GM23338 (cell line): ENCODE results near the gene VAMP8. TPM values are rescaled to one million over a fixed set of nuclear protein-coding genes. Genes with fewer than 3 reads are reported as not detected.

Source experiments
- ATAC-seq: fragments of 200-7000 bp; cut with Tn5 transposase; 3 replicates; pipeline ENCODE4 v1.9.1; 2020
- DNase-seq: peaks from one replicate; pipeline ENCODE4 v3.0.0-alpha.2; 2015; ENCODE audit warnings: low spot score
- H2AFZ ChIP-seq: fragments of 200-600 bp; sonication (generic); 2 replicates; pipeline ENCODE4 v1.8.0; 2016; ENCODE audit warnings: antibody characterized with exemption, mild to moderate bottlenecking, moderate library complexity
- H3F3A ChIP-seq: fragments of 200-600 bp; sonication (generic); replicated peaks from 2 replicates; pipeline ENCODE4 v1.8.0; 2017; ENCODE audit warnings: antibody characterized with exemption, mixed run types, low read depth
- H3K27ac ChIP-seq: fragments of 200-600 bp; sonication (generic); 2 replicates; pipeline ENCODE4 v1.6.1; 2016; ENCODE audit warnings: low read depth
- H3K27me3 ChIP-seq: fragments of 200-600 bp; sonication (generic); 2 replicates; pipeline ENCODE4 v1.8.0; 2016; ENCODE audit warnings: mild to moderate bottlenecking, mixed run types, moderate library complexity; ENCODE audit not compliant: insufficient read depth
- H3K36me3 ChIP-seq: fragments of 200-600 bp; sonication (generic); 2 replicates; pipeline ENCODE4 v1.8.0; 2016; ENCODE audit warnings: mild to moderate bottlenecking; ENCODE audit not compliant: insufficient read depth
- H3K4me1 ChIP-seq: fragments of 200-600 bp; sonication (generic); 2 replicates; pipeline ENCODE4 v1.8.0; 2016; ENCODE audit warnings: mild to moderate bottlenecking, moderate library complexity; ENCODE audit not compliant: insufficient read depth
- H3K4me2 ChIP-seq: fragments of 200-600 bp; sonication (generic); 2 replicates; pipeline ENCODE4 v1.7.1; 2017; ENCODE audit warnings: mixed run types
- H3K4me3 ChIP-seq: fragments of 200-600 bp; sonication (generic); 2 replicates; pipeline ENCODE4 v1.6.1; 2016; ENCODE audit warnings: mixed run types
- H3K79me2 ChIP-seq: fragments of 200-600 bp; sonication (generic); replicated peaks from 2 replicates; pipeline ENCODE4 v1.8.0; 2017; ENCODE audit warnings: mild to moderate bottlenecking; ENCODE audit not compliant: insufficient read depth
- H3K9me2 ChIP-seq: fragments of 200-600 bp; sonication (generic); 2 replicates; pipeline ENCODE4 v1.8.0; 2017; ENCODE audit not compliant: insufficient read depth
- H4K20me1 ChIP-seq: fragments of 200-600 bp; sonication (generic); replicated peaks from 2 replicates; pipeline ENCODE4 v1.8.0; 2017; ENCODE audit warnings: mild to moderate bottlenecking; ENCODE audit not compliant: insufficient read depth
- H3K27ac Mint-ChIP-seq: 2 replicates; pipeline ENCODE4 v1.8.0; 2020; ENCODE audit warnings: inconsistent platforms, mild to moderate bottlenecking, moderate library complexity, mixed read lengths
- H3K27me3 Mint-ChIP-seq: 3 replicates; pipeline ENCODE4 v1.8.0; 2022; ENCODE audit warnings: low read depth, mild to moderate bottlenecking, moderate library complexity, mixed read lengths, inconsistent platforms; ENCODE audit not compliant: insufficient read depth, poor library complexity
- H3K36me3 Mint-ChIP-seq: 3 replicates; pipeline ENCODE4 v1.8.0; 2021; ENCODE audit warnings: low read depth, mild to moderate bottlenecking, inconsistent platforms, moderate library complexity, mixed read lengths
- H3K4me1 Mint-ChIP-seq: 3 replicates; pipeline ENCODE4 v1.8.0; 2020; ENCODE audit warnings: mild to moderate bottlenecking, inconsistent platforms, mixed read lengths
- H3K4me3 Mint-ChIP-seq: 3 replicates; pipeline ENCODE4 v1.8.0; 2021; ENCODE audit warnings: moderate library complexity, mild to moderate bottlenecking, inconsistent platforms, mixed read lengths
- H3K9me3 Mint-ChIP-seq: 3 replicates; pipeline ENCODE4 v1.8.0; 2020; ENCODE audit warnings: moderate library complexity, mild to moderate bottlenecking, inconsistent platforms, mixed read lengths
- CREB1 ChIP-seq: fragments of 250-450 bp; sonication (Bioruptor Pico); IDR thresholded peaks from 2 replicates; pipeline ENCODE4 v1.5.0; 2020; ENCODE audit warnings: low read depth, mild to moderate bottlenecking, moderate library complexity
- EZH2 ChIP-seq: fragments of 200-600 bp; sonication (generic); IDR thresholded peaks from one replicate; pipeline ENCODE4 v1.8.0; 2017; ENCODE audit warnings: antibody characterized with exemption, mild to moderate bottlenecking, low read depth; ENCODE audit not compliant: unreplicated experiment
- EZH2phosphoT487 ChIP-seq: fragments of 200-600 bp; sonication (generic); IDR thresholded peaks from one replicate; pipeline ENCODE4 v1.8.1; 2018; ENCODE audit warnings: antibody characterized with exemption; ENCODE audit not compliant: unreplicated experiment
- JUNB ChIP-seq: IDR thresholded peaks from one replicate; pipeline ENCODE4 v1.6.1; 2016; ENCODE audit warnings: antibody characterized with exemption; ENCODE audit not compliant: unreplicated experiment
- NANOG ChIP-seq: IDR thresholded peaks from 2 replicates; pipeline ENCODE4 v1.6.1; 2016; ENCODE audit warnings: antibody characterized with exemption, borderline replicate concordance
- POLR2AphosphoS5 ChIP-seq: IDR thresholded peaks from 2 replicates; pipeline ENCODE4 v1.6.1; 2016; ENCODE audit warnings: antibody characterized with exemption, low read depth
- STAT1 ChIP-seq: IDR thresholded peaks from one replicate; pipeline ENCODE4 v1.6.1; 2016; ENCODE audit warnings: antibody characterized with exemption; ENCODE audit not compliant: unreplicated experiment
- ZNF114 ChIP-seq: fragments of 250-450 bp; sonication (Bioruptor Pico); IDR thresholded peaks from 2 replicates; pipeline ENCODE4 v1.5.0; 2020; ENCODE audit warnings: mild to moderate bottlenecking, moderate library complexity
- ZNF331 ChIP-seq: fragments of 250-450 bp; sonication (Bioruptor Pico); IDR thresholded peaks from 2 replicates; pipeline ENCODE4 v1.5.0; 2020; ENCODE audit warnings: low read depth, mild to moderate bottlenecking, moderate library complexity
- polyA plus RNA-seq: library from polyadenylated mRNA; unstranded; fragments of >200 nt; fragmentation: Nextera tagmentation; extraction: Ambion mirVana; gene quantifications from 2 replicates; pipeline ENCODE4 v1.2.1, GENCODE V29; 2016
- total RNA-seq: library from RNA; depleted of rRNA; stranded (reverse); fragments of >200 nt; shearing (Covaris generic); gene quantifications from 2 replicates; pipeline ENCODE4 v1.2.3, GENCODE V29; 2014
- TF ChIP-seq, protein P1 (sequence below): IDR thresholded peaks from 2 replicates; pipeline ENCODE4 v1.6.1; 2016; ENCODE audit warnings: antibody characterized with exemption
- TF ChIP-seq, protein P2 (sequence below), 2 experiments: fragments of 200-600 bp in 1 of 2; sonication (generic) in 1 of 2; conservative IDR thresholded peaks; 2 replicates each; pipeline versions ENCODE4 v1.5.1 to v1.6.1; 2016 to 2017; ENCODE audit warnings: antibody characterized with exemption in 2 of 2, low read depth in 2 of 2, mild to moderate bottlenecking in 2 of 2, moderate library complexity in 1 of 2
- TF ChIP-seq, protein P3 (sequence below): IDR thresholded peaks from one replicate; pipeline ENCODE4 v1.6.1; 2018; ENCODE audit warnings: antibody characterized with exemption; ENCODE audit not compliant: unreplicated experiment

VAMP8 gene
- total and polyA plus RNA-seq, 2 experiments from 2014 or later: 16.3 to 71.7 TPM

DNA sequence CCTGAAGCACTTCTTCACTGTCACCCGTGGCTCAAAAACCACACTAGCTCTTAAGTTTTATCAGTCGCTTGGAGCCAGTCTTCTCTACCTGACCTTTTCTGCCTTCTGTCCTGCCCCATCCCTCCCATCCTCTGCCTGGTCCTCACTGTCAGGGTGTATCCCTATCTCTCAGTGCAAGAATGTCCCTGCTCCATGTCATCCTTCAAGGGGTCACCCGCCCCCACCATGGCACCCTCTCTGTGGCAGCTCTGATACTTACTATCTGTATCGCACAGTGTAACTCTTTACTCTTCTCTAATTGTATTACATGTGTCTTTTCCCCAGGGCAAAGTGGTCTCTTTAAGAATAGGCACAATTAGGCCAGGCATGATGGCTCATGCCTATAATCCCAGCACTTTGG lies 11.3 kb downstream of the VAMP8 start:
- Histone ChIP-seq H3K4me3 (no peak overlapping the region), H3K4me2 (no peak overlapping the region), H3K9me2 (no peaks in the 10 kb centered on the region), H3K36me3 (no peaks in the 10 kb centered on the region), H3K4me1 (peaks cover 7% of the 10 kb centered on the region; the same call in 1 of the 2 replicates), H3K27ac (no peak overlapping the region), H3K27me3 (peaks cover 25% of the 10 kb centered on the region), H3F3A (0 out of 2 replicates have a peak, but pooled peaks cover 3% of the 10 kb centered on the region), H4K20me1 (no peaks in the 10 kb centered on the region), H2AFZ (no peak overlapping the region), H3K79me2 (no peaks in the 10 kb centered on the region)
- Mint-ChIP-seq H3K27ac (no peak overlapping the region), H3K4me3 (no peak overlapping the region), H3K9me3 (0 out of 3 replicates have a peak, but pooled peaks cover under 1% of the 10 kb centered on the region), H3K36me3 (peaks cover under 1% of the 10 kb centered on the region; the same call in 1 of the 3 replicates), H3K27me3 (peaks cover 23% of the 10 kb centered on the region), H3K4me1 (peaks cover 8% of the 10 kb centered on the region)
- TF ChIP-seq, protein P1, sequence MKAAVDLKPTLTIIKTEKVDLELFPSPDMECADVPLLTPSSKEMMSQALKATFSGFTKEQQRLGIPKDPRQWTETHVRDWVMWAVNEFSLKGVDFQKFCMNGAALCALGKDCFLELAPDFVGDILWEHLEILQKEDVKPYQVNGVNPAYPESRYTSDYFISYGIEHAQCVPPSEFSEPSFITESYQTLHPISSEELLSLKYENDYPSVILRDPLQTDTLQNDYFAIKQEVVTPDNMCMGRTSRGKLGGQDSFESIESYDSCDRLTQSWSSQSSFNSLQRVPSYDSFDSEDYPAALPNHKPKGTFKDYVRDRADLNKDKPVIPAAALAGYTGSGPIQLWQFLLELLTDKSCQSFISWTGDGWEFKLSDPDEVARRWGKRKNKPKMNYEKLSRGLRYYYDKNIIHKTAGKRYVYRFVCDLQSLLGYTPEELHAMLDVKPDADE: no peak
- no peak for TF ChIP-seq POLR2AphosphoS5
- TF ChIP-seq ZNF331: no peak
- no peak for TF ChIP-seq NANOG
- TF ChIP-seq JUNB: no peak
- no peak for TF ChIP-seq CREB1 (CRISPR knock-in tag)
- no peak for TF ChIP-seq ZNF114
- TF ChIP-seq, protein P2, sequence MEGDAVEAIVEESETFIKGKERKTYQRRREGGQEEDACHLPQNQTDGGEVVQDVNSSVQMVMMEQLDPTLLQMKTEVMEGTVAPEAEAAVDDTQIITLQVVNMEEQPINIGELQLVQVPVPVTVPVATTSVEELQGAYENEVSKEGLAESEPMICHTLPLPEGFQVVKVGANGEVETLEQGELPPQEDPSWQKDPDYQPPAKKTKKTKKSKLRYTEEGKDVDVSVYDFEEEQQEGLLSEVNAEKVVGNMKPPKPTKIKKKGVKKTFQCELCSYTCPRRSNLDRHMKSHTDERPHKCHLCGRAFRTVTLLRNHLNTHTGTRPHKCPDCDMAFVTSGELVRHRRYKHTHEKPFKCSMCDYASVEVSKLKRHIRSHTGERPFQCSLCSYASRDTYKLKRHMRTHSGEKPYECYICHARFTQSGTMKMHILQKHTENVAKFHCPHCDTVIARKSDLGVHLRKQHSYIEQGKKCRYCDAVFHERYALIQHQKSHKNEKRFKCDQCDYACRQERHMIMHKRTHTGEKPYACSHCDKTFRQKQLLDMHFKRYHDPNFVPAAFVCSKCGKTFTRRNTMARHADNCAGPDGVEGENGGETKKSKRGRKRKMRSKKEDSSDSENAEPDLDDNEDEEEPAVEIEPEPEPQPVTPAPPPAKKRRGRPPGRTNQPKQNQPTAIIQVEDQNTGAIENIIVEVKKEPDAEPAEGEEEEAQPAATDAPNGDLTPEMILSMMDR (conservative IDR thresholded peaks at IDR 0.05; ENCODE audit: low read depth in 2 of 2): no peak
- no peak for TF ChIP-seq STAT1
- DNase-seq: no peak
- ATAC-seq: no peak

DNA sequence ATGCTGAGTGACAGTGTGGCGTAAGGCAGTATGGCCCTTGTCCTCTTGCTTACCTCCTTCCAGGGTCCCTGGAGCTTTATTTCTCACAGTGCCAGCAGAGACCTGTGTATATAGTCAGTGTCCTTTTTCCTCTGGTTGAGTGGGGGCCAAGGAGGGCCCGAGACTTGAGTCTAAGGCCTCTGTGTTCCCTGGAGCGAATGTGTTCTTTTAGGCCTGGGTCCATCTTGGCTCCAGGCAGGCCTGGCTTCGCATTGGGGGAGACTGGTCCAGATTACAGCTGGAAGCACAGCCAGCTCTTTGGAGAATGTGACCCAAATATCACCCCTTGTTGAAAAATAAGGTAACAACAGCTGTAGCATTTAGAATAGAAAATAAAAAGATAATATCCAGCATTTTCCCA lies 11.8 kb downstream of the VAMP8 start:
- H3K36me3 ChIP-seq: no peaks in the 10 kb centered on the region
- no peak overlapping the region for H3K4me3 Mint-ChIP-seq
- no peaks in the 10 kb centered on the region for H3K9me2 ChIP-seq
- no peak overlapping the region for H3K27ac ChIP-seq
- peaks cover 18% of the 10 kb centered on the region for H3K27me3 Mint-ChIP-seq
- H4K20me1 ChIP-seq: no peaks in the 10 kb centered on the region
- no peaks in the 10 kb centered on the region for H3K36me3 Mint-ChIP-seq
- no peak overlapping the region for H3K4me3 ChIP-seq
- ATAC-seq: no peak
- H3K4me2 ChIP-seq: no peak overlapping the region
- H2AFZ ChIP-seq: no peak overlapping the region
- no peak for DNase-seq
- peaks cover 20% of the 10 kb centered on the region for H3K27me3 ChIP-seq
- no peak overlapping the region for H3K27ac Mint-ChIP-seq
- no peaks in the 10 kb centered on the region for H3K79me2 ChIP-seq
- 0 out of 2 replicates have a peak, but pooled peaks cover 3% of the 10 kb centered on the region for H3F3A ChIP-seq
- no peaks in the 10 kb centered on the region for H3K9me3 Mint-ChIP-seq
- peaks cover 9% of the 10 kb centered on the region for H3K4me1 Mint-ChIP-seq
- H3K4me1 ChIP-seq: peaks cover 7% of the 10 kb centered on the region; the same call in 1 of the 2 replicates
- no peak for TF ChIP-seq EZH2phosphoT487
- TF ChIP-seq, protein P1: no peak
- no peak for TF ChIP-seq CREB1 (CRISPR knock-in tag)
- no peak for TF ChIP-seq EZH2
- TF ChIP-seq, protein P3, sequence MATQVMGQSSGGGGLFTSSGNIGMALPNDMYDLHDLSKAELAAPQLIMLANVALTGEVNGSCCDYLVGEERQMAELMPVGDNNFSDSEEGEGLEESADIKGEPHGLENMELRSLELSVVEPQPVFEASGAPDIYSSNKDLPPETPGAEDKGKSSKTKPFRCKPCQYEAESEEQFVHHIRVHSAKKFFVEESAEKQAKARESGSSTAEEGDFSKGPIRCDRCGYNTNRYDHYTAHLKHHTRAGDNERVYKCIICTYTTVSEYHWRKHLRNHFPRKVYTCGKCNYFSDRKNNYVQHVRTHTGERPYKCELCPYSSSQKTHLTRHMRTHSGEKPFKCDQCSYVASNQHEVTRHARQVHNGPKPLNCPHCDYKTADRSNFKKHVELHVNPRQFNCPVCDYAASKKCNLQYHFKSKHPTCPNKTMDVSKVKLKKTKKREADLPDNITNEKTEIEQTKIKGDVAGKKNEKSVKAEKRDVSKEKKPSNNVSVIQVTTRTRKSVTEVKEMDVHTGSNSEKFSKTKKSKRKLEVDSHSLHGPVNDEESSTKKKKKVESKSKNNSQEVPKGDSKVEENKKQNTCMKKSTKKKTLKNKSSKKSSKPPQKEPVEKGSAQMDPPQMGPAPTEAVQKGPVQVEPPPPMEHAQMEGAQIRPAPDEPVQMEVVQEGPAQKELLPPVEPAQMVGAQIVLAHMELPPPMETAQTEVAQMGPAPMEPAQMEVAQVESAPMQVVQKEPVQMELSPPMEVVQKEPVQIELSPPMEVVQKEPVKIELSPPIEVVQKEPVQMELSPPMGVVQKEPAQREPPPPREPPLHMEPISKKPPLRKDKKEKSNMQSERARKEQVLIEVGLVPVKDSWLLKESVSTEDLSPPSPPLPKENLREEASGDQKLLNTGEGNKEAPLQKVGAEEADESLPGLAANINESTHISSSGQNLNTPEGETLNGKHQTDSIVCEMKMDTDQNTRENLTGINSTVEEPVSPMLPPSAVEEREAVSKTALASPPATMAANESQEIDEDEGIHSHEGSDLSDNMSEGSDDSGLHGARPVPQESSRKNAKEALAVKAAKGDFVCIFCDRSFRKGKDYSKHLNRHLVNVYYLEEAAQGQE: no peak
- TF ChIP-seq NANOG: no peak
- TF ChIP-seq STAT1: no peak
- TF ChIP-seq ZNF331: no peak
